ENCODE data around the gene NUDT14. TPM values are rescaled to one million over a fixed set of nuclear protein-coding genes. Genes with fewer than 3 reads are reported as not detected.

NUDT14 gene
- total and polyA plus RNA-seq, 2 of the 8 experiments (the other 6 are each of a cell fraction or from before 2014, with no cell fraction given) = 25.5 to 33.3 TPM

DNA sequence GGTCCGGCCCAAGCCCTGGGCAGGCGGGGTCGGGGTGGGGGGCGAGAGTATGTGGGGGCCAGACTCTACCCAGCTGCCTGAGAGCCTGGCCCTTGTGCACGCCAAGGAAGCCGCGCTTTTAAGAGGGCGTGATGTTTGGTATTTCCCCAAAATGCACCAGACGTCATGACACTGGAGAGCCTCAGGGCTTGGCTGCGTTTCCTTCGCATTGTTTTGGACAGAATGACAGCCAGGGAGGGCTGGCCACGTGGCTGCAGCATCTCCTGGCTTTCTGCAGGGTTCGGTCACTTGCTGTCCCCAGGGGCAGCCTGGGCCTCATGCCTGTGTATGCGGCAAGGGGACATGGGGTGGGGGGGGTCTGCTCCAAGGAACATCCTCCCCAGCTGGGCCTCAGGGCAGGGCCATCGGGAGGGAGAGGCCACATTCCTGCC lies 16.1 kb upstream of the NUDT14 start (continued):
- TF ChIP-seq, protein P1, sequence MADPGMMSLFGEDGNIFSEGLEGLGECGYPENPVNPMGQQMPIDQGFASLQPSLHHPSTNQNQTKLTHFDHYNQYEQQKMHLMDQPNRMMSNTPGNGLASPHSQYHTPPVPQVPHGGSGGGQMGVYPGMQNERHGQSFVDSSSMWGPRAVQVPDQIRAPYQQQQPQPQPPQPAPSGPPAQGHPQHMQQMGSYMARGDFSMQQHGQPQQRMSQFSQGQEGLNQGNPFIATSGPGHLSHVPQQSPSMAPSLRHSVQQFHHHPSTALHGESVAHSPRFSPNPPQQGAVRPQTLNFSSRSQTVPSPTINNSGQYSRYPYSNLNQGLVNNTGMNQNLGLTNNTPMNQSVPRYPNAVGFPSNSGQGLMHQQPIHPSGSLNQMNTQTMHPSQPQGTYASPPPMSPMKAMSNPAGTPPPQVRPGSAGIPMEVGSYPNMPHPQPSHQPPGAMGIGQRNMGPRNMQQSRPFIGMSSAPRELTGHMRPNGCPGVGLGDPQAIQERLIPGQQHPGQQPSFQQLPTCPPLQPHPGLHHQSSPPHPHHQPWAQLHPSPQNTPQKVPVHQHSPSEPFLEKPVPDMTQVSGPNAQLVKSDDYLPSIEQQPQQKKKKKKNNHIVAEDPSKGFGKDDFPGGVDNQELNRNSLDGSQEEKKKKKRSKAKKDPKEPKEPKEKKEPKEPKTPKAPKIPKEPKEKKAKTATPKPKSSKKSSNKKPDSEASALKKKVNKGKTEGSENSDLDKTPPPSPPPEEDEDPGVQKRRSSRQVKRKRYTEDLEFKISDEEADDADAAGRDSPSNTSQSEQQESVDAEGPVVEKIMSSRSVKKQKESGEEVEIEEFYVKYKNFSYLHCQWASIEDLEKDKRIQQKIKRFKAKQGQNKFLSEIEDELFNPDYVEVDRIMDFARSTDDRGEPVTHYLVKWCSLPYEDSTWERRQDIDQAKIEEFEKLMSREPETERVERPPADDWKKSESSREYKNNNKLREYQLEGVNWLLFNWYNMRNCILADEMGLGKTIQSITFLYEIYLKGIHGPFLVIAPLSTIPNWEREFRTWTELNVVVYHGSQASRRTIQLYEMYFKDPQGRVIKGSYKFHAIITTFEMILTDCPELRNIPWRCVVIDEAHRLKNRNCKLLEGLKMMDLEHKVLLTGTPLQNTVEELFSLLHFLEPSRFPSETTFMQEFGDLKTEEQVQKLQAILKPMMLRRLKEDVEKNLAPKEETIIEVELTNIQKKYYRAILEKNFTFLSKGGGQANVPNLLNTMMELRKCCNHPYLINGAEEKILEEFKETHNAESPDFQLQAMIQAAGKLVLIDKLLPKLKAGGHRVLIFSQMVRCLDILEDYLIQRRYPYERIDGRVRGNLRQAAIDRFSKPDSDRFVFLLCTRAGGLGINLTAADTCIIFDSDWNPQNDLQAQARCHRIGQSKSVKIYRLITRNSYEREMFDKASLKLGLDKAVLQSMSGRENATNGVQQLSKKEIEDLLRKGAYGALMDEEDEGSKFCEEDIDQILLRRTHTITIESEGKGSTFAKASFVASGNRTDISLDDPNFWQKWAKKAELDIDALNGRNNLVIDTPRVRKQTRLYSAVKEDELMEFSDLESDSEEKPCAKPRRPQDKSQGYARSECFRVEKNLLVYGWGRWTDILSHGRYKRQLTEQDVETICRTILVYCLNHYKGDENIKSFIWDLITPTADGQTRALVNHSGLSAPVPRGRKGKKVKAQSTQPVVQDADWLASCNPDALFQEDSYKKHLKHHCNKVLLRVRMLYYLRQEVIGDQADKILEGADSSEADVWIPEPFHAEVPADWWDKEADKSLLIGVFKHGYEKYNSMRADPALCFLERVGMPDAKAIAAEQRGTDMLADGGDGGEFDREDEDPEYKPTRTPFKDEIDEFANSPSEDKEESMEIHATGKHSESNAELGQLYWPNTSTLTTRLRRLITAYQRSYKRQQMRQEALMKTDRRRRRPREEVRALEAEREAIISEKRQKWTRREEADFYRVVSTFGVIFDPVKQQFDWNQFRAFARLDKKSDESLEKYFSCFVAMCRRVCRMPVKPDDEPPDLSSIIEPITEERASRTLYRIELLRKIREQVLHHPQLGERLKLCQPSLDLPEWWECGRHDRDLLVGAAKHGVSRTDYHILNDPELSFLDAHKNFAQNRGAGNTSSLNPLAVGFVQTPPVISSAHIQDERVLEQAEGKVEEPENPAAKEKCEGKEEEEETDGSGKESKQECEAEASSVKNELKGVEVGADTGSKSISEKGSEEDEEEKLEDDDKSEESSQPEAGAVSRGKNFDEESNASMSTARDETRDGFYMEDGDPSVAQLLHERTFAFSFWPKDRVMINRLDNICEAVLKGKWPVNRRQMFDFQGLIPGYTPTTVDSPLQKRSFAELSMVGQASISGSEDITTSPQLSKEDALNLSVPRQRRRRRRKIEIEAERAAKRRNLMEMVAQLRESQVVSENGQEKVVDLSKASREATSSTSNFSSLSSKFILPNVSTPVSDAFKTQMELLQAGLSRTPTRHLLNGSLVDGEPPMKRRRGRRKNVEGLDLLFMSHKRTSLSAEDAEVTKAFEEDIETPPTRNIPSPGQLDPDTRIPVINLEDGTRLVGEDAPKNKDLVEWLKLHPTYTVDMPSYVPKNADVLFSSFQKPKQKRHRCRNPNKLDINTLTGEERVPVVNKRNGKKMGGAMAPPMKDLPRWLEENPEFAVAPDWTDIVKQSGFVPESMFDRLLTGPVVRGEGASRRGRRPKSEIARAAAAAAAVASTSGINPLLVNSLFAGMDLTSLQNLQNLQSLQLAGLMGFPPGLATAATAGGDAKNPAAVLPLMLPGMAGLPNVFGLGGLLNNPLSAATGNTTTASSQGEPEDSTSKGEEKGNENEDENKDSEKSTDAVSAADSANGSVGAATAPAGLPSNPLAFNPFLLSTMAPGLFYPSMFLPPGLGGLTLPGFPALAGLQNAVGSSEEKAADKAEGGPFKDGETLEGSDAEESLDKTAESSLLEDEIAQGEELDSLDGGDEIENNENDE (IDR thresholded peaks at IDR 0.05; ENCODE audit: insufficient replicate concordance, low read length) = no peak
- TF ChIP-seq RXRA (IDR thresholded peaks at IDR 0.05; ENCODE audit: insufficient read depth, low read depth, low read length) (no peak), RNF2 (IDR thresholded peaks at IDR 0.05; ENCODE audit: borderline replicate concordance, low read depth, low read length, missing control alignments, poor library complexity, severe bottlenecking) (no peak)
